SU-DHL-6 (cell line): ENCODE measurements around the gene NLN.

Experiments used
- H2AFZ ChIP-seq: fragments of 200-600 bp; sonication (generic); 2 replicates; pipeline ENCODE4 v1.6.1; 2014; ENCODE audit warnings: low read depth, mild to moderate bottlenecking, moderate library complexity, mixed read lengths, antibody characterized with exemption, low read length; ENCODE audit not compliant: severe bottlenecking
- H3F3A ChIP-seq: fragments of 200-600 bp; shearing (Covaris generic); 2 replicates; pipeline ENCODE4 v1.6.0; 2016; ENCODE audit warnings: antibody characterized with exemption, mild to moderate bottlenecking; ENCODE audit not compliant: insufficient read depth
- H3K27ac ChIP-seq: fragments of 200-600 bp; sonication (generic); 2 replicates; pipeline ENCODE4 v1.5.1; 2016; ENCODE audit warnings: low read depth, mild to moderate bottlenecking, low read length, moderate library complexity, mixed read lengths
- H3K27me3 ChIP-seq: fragments of 200-600 bp; sonication (generic), shearing (Covaris generic); 2 replicates; pipeline ENCODE4 v1.6.0; 2014; ENCODE audit warnings: mild to moderate bottlenecking, low read length
- H3K36me3 ChIP-seq: fragments of 200-600 bp; sonication (generic); 2 replicates; pipeline ENCODE4 v1.6.1; 2014; ENCODE audit warnings: mild to moderate bottlenecking, low read length, mixed read lengths
- H3K4me2 ChIP-seq: fragments of 300-600, 200-600 bp; shearing (Covaris generic), sonication (generic); 2 replicates; pipeline ENCODE4 v1.6.0; 2014; ENCODE audit warnings: low read length, low read depth, mild to moderate bottlenecking; ENCODE audit not compliant: poor library complexity, severe bottlenecking
- H3K4me3 ChIP-seq: fragments of 200-600 bp; sonication (generic); 2 replicates; pipeline ENCODE4 v1.5.1; 2014; ENCODE audit warnings: antibody characterized with exemption, low read length, mild to moderate bottlenecking, mixed read lengths; ENCODE audit not compliant: insufficient read depth, poor library complexity, severe bottlenecking
- H3K79me2 ChIP-seq: fragments of 200-600 bp; sonication (generic); 2 replicates; pipeline ENCODE4 v1.6.1; 2014; ENCODE audit warnings: mild to moderate bottlenecking, low read length, moderate library complexity; ENCODE audit not compliant: insufficient read depth
- H3K9ac ChIP-seq: fragments of 200-600 bp; sonication (generic); 2 replicates; pipeline ENCODE4 v1.7.0; 2014; ENCODE audit warnings: mild to moderate bottlenecking, low read length
- H3K9me2 ChIP-seq: fragments of 200-600 bp; sonication (generic); replicated peaks from 2 replicates; pipeline ENCODE4 v1.6.1; 2014; ENCODE audit warnings: low read length; ENCODE audit not compliant: insufficient read depth
- H3K9me3 ChIP-seq: fragments of 200-600 bp; sonication (generic); 2 replicates; pipeline ENCODE4 v1.6.1; 2014; ENCODE audit warnings: low read length, mixed read lengths; ENCODE audit not compliant: insufficient read depth
- H4K20me1 ChIP-seq: fragments of 200-600 bp; sonication (generic); 2 replicates; pipeline ENCODE4 v1.6.1; 2014; ENCODE audit warnings: low read depth, mild to moderate bottlenecking, antibody characterized with exemption, low read length, moderate library complexity, mixed read lengths
- EZH2phosphoT487 ChIP-seq: fragments of 200-600 bp; sonication (generic), shearing (Covaris generic); conservative IDR thresholded peaks from 2 replicates; pipeline ENCODE4 v1.6.1; 2018; ENCODE audit warnings: mild to moderate bottlenecking, antibody characterized with exemption, low read length, moderate library complexity, mixed read lengths
- TF ChIP-seq, protein P1 (sequence below): fragments of 200-600 bp; sonication (generic); IDR thresholded peaks from one replicate; pipeline ENCODE4 v1.5.1; 2017; ENCODE audit warnings: antibody characterized with exemption, mild to moderate bottlenecking, low read length, moderate library complexity; ENCODE audit not compliant: insufficient read depth, poor library complexity, severe bottlenecking

NLN gene

DNA sequence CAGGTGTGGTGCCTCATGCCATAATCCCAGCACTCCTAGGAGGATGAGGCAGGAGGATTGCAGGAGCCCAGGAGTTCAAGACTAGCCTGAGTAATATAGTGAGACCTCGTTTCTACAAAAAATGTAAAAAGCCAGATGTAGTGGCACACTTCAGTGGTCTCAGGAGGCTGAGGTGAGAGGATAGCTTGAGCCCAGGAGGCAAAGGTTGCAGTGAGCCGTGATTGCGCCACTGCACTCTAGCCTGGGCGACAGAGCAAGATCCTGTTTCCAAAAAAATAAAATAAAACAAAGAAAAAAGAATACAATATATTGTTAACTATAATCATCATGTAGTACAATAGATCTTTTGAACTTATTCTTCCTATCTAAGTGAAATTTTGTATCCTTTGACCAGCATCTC lies 16.3 kb downstream of the NLN start:
- Histone ChIP-seq H3K4me2 (no peak overlapping the region), H3K9ac (no peak overlapping the region), H2AFZ (no peak overlapping the region), H3K9me2 (no peaks in the 10 kb centered on the region), H3K9me3 (no peaks in the 10 kb centered on the region), H3K4me3 (no peak overlapping the region), H3F3A (no peaks in the 10 kb centered on the region; the same call in 1 of the 2 replicates), H4K20me1 (peaks cover 4% of the 10 kb centered on the region; the same call in 1 of the 2 replicates), H3K27me3 (no peaks in the 10 kb centered on the region), H3K36me3 (0 out of 2 replicates have a peak, but pooled peaks cover 3% of the 10 kb centered on the region), H3K27ac (no peak overlapping the region), H3K79me2 (no peaks in the 10 kb centered on the region)
- TF ChIP-seq EZH2phosphoT487, result no peak
- TF ChIP-seq, protein P1, sequence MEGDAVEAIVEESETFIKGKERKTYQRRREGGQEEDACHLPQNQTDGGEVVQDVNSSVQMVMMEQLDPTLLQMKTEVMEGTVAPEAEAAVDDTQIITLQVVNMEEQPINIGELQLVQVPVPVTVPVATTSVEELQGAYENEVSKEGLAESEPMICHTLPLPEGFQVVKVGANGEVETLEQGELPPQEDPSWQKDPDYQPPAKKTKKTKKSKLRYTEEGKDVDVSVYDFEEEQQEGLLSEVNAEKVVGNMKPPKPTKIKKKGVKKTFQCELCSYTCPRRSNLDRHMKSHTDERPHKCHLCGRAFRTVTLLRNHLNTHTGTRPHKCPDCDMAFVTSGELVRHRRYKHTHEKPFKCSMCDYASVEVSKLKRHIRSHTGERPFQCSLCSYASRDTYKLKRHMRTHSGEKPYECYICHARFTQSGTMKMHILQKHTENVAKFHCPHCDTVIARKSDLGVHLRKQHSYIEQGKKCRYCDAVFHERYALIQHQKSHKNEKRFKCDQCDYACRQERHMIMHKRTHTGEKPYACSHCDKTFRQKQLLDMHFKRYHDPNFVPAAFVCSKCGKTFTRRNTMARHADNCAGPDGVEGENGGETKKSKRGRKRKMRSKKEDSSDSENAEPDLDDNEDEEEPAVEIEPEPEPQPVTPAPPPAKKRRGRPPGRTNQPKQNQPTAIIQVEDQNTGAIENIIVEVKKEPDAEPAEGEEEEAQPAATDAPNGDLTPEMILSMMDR, result no peak

DNA sequence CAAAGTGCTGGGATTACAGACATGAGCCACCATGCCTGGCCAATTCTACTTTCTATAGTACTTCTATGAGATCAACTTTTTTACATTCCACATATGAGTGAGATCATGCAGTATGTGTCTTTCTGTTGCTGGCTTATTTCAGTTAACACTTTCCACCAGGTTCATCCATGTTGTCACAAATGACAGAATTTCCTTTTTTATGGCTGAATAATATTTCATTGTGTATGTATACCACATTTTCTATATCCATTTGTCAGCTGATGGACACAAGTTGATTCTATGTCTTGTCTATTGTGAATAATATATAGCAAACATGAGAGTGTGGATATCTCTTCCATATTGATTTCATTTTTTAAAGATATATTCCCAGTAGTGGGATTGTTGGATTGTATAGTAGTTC lies 17.2 kb downstream of the NLN start:
- H3K4me2 ChIP-seq, result no peak overlapping the region
- no peaks in the 10 kb centered on the region; the same call in 1 of the 2 replicates for H3F3A ChIP-seq
- no peak overlapping the region for H3K27ac ChIP-seq
- H3K27me3 ChIP-seq, result no peaks in the 10 kb centered on the region
- H3K9me3 ChIP-seq, result no peaks in the 10 kb centered on the region
- no peaks in the 10 kb centered on the region for H3K79me2 ChIP-seq
- H3K9me2 ChIP-seq, result no peaks in the 10 kb centered on the region
- H4K20me1 ChIP-seq, result peaks cover 4% of the 10 kb centered on the region; the same call in 1 of the 2 replicates
- TF ChIP-seq, protein P1, result no peak
- TF ChIP-seq EZH2phosphoT487, result no peak
- H3K36me3 ChIP-seq, result 0 out of 2 replicates have a peak, but pooled peaks cover 3% of the 10 kb centered on the region
- H3K4me3 ChIP-seq, result no peak overlapping the region
- no peak overlapping the region for H2AFZ ChIP-seq
- H3K9ac ChIP-seq, result no peak overlapping the region

DNA sequence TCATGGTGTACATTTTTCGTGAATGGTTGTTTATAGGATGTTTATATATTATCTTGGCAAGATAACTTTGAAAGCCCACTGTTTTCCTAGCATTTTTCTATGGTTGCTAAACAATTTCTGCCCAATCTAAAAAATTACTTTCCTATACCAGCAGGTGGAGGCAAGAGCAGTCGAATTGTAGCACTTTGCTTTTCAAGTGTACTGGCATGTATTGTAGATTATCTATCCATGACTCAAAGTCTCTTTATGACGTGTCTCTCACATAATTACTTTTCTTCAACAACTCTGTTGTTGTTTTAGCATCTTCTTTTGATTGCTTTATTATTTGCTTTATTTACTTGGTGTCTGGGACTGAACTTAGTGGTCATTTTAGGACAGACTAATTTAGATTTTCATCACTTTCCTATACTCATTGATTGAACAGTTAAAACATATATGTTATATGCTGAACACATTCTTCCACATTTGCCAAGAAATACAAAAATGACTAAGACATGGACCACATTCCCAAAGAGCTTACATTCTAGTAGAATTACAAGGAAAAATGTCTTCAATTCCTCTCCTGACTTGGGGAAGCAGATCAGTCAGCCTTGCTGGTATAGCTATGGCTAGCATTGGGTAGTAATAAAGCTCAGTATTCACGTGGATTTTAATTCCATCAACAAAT lies 20.7 kb downstream of the NLN start:
- Histone ChIP-seq H3K4me2 (no peak overlapping the region), H3K27me3 (no peaks in the 10 kb centered on the region), H3K9me3 (no peaks in the 10 kb centered on the region), H3K36me3 (0 out of 2 replicates have a peak, but pooled peaks cover 3% of the 10 kb centered on the region), H3K4me3 (no peak overlapping the region), H2AFZ (no peak overlapping the region), H3K9me2 (no peaks in the 10 kb centered on the region), H3K27ac (no peak overlapping the region), H3K79me2 (no peaks in the 10 kb centered on the region), H3K9ac (no peak overlapping the region), H3F3A (no peaks in the 10 kb centered on the region; the same call in 1 of the 2 replicates), H4K20me1 (peaks cover 4% of the 10 kb centered on the region; the same call in 1 of the 2 replicates)
- TF ChIP-seq EZH2phosphoT487, result no peak
- TF ChIP-seq, protein P1, result peak; percentile 41
